Measurements from ENCODE around the gene TBC1D24. TPM values are rescaled to one million over a fixed set of nuclear protein-coding genes. Genes with fewer than 3 reads are reported as not detected.
"Not testable (repeated sequence)": the region's sequence is repeated elsewhere in the genome, so short reads cannot be mapped to it uniquely, and the experiment has no call there.

Gene TBC1D24
- polyA plus RNA-seq, 12 donors, result 9.8 to 31.6 (median 19.9) TPM; not detected in 1

DNA sequence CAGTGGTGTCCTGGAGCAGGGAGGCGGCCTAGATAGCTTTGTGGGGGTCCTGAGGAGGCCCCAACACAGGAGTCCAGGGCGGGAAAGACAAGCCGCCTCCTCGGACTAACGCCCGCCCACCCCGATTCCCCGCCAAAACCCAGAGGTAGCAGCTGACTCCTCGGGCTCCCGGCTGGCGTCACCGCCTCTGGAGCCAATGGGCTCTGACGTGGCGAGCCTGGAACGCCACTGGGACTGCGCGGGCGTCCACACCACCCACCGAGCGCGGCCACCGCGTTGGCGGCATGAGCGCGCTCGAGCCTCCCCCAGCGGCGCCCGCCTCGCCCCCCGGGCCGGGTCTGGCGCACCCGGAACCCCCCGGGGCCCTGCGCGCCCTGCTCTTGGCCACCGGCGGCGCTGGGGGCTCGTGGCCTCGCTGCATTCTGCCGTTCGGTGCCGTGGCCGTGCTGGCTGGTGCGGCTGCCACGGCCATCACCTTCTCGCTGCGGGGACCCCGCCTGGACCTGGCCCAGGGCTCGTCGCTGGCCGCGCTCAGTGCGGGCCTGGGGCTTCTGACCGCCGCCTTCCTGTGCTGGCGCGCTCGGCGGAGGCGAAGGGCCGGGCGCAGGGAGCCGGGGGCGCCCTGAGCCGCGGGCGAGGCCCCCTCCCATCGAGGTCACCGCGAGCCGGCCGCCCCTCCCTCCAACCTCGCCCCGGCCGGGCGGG is 7.2 kb upstream of the TBC1D24 start:
- DNase-seq, result peak; percentile 87

DNA sequence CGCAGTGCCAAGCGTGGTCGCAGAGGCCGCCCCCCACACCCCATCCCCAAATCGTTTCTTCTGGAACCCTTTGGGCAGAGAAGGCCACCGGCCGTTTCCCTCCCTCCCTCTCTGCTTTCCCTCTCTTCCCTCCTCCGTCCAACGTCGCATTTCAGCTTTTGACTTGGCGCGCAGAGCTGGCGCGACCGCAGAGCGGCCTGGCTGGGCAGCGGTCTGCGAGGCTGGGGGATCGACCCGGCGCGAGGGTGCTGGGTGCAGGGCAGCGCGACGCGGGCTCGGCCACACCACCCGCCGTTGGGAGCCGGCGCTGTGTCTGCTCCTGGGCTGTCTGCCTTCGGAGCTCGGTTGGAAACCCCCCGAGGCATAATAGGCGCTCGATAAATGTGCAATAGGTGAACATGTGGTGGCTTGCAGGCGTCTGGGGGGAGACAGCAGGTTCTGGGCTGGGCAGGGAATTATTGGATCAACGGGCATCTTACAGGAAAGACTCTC is 6.6 kb upstream of the TBC1D24 start:
- DNase-seq, result peak; percentile 55

DNA sequence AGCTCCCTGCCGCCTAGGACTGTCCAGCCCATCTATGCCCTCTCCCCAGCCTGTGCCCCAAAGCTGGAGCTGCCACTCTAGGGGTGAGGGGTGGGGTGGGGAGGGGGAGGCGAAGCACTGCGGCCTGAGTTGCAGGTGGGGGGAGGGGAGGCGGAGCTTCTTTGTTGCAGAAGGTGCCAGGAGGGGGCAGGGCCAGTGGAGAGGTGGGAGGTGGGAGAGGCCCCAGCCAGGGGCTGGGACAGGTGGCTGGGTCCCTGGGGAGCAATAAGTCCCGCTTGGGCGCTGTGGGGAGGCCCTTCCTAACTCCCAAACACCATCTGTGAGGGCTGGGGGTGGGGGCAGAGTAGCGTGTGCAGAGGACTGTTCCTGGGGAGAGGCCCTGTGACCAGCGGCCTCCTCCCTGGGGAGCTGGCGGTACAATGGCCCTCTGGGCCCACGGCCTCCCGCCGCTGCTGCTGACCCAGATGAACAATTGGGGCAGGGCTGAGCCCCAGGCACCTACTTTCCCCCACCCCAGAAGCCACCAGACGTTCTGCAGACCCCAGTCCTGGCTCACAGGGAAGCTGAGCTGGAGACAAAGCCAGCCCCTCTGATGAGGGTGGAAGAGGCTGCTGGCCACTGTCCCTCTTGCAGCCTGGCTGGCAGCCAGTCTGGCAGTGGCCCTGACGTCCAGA is 6.1 kb upstream of the TBC1D24 start:
- no peak for DNase-seq

DNA sequence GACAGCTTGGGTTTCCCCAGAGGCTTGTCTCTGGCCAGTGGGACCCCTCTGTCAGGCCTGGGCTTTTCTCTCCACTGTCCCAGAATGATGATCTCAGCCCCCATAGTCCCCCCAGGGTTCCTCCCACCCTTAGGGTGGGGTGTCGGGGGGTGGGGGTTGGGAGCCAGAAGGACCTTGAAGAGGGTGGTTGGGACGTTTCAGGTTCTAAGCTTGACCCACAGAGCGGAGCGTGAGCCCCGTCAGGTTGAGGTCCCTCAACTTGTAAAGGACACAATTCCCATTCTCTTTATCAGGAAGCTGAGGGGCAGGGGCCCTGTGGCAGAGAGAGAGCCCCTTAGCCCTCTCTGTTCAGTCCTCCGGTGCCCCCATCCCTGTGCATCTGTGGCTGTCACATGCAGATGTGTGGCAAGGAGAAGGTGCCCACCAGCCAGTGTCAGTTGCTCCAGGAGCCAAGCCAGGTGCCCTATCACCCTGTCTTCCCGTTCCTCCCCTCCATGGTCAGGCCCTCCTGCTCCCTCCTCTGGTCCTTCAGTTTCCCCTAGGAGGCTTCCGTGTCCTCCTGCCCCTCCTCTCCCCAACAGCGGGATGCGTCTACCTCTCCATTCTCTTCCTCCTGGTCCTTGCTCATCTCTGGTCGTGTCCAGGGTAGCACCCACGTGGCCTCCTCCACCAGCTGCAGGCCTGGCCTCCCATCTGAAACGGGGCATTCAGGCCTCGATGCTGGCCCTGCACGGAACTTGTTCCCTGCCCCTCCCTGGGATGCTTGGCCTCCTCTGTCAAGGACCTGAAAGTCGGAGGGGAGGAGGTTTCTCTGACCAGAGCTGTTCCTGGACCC is 5.3 kb upstream of the TBC1D24 start:
- DNase-seq, result no peak

DNA sequence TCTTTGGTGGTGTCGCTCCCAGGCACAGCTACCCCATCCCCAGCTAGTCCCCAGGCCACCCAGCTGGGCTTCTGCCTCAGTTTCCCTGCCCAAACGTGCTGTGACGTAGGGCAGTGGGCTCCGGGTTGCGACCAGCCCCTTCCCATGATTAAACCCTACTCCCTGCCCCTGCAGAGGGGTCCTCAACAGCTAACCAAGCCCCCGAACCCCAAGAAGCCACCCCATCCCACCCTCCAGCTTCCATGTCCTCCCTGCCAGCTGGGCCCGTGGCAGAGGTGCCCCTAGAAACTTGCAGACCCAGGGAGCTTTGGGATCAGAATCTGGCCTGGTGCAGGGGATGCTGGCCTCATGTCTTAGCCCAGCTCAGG is 4.7 kb upstream of the TBC1D24 start:
- no peak for DNase-seq

DNA sequence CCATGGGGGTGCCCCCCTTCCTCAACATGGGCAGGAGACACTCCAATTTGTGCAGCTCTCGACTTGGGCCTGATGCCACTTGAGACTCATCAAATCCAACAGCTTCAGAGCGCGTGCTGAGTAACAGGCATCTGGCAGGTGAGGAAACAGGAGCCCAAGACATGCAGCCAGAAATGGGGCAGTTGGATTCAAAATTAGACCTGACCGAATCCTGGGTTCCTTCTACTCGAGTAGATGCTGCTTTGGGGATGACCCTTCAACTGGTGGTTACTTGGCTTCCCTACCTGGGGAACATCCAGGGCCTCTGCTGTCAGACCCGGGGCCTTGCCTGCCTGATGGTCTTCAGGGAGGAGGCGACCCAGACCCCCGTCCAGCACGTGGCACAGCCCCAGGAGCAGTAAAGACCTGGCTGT is 4.3 kb upstream of the TBC1D24 start:
- no peak for DNase-seq

DNA sequence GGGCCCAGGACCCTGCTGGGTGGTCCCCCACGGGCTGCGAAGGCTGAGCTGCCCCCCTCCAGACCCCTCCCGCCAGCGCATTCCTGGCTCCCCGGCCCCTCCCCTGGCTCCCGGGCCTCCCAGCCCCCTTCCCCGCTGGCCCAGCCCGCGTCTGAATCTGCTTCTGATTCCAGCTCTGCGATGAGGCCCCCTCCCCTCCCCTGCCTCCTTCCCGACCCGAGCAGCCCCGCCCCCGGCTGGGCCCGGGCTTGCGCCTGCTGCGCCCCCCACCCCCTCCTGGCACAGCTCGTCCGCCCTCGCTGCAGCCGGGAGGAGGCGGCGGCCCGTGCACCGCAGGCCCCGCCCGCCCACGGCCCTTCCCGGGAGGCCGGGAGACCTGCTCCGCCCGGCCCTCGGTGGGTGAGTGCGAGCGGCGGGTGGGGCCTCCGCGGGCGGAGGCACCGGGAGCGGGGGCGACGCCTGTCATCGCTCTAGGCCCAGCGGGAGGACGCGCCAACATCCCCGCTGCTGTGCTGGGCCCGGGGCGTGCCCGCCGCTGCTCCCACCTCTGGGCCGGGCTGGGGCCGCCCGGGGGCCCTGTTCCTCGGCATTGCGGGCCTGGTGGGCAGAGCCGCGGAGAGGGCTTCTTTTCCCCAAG is 3.8 kb upstream of the TBC1D24 start, which contains the start of gene NTN3:
Gene NTN3, plus strand, starts transcription at position 282 of the 637 bp plus-strand sequence. CDS start 405 bp downstream, outside the sequence.
- peak; percentile 65 for DNase-seq

DNA sequence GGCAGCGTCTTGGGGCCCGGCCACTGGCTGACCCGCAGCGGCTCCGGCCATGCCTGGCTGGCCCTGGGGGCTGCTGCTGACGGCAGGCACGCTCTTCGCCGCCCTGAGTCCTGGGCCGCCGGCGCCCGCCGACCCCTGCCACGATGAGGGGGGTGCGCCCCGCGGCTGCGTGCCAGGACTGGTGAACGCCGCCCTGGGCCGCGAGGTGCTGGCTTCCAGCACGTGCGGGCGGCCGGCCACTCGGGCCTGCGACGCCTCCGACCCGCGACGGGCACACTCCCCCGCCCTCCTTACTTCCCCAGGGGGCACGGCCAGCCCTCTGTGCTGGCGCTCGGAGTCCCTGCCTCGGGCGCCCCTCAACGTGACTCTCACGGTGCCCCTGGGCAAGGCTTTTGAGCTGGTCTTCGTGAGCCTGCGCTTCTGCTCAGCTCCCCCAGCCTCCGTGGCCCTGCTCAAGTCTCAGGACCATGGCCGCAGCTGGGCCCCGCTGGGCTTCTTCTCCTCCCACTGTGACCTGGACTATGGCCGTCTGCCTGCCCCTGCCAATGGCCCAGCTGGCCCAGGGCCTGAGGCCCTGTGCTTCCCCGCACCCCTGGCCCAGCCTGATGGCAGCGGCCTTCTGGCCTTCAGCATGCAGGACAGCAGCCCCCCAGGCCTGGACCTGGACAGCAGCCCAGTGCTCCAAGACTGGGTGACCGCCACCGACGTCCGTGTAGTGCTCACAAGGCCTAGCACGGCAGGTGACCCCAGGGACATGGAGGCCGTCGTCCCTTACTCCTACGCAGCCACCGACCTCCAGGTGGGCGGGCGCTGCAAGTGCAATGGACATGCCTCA is 3.1 kb upstream of the TBC1D24 start:
- DNase-seq, result no peak

DNA sequence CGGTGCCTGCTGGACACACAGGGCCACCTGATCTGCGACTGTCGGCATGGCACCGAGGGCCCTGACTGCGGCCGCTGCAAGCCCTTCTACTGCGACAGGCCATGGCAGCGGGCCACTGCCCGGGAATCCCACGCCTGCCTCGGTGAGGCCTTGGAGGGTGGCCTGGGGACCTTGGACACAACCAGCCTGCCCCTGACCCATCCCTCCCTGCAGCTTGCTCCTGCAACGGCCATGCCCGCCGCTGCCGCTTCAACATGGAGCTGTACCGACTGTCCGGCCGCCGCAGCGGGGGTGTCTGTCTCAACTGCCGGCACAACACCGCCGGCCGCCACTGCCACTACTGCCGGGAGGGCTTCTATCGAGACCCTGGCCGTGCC is 2.5 kb upstream of the TBC1D24 start:
- no peak for DNase-seq

DNA sequence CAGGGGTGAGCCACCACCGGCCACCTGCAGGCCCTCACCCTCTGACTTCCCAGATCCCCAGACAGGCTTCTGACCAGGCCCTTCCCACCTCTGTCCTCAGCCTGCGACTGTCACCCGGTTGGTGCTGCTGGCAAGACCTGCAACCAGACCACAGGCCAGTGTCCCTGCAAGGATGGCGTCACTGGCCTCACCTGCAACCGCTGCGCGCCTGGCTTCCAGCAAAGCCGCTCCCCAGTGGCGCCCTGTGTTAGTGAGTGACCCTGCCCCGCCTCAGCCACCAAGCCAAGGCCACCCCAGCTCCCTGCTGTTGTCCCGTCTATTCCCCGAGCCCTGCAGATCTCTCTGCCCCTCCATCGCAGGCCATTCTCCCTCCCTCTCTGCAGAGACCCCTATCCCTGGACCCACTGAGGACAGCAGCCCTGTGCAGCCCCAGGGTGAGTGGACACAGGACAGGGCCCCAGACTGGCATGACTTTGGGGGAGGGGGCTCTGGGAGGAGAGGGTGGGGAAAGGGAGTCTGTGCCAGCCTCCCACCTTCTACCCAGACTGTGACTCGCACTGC is 2.0 kb upstream of the TBC1D24 start:
- no peak for DNase-seq

DNA sequence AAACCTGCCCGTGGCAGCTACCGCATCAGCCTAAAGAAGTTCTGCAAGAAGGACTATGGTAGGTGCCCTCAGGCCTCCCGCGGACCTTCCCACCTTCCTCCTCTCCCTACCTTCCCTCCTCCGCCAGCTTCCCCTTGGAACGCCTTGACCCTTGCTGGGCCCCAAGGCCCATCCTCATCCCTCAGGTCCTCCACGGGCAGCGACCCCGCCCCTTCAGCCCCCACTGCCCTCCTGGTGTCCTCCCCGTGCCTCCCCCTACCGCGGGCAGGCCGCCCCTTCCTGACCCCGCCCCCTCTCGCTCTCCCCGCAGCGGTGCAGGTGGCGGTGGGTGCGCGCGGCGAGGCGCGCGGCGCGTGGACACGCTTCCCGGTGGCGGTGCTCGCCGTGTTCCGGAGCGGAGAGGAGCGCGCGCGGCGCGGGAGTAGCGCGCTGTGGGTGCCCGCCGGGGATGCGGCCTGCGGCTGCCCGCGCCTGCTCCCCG is 1.4 kb upstream of the TBC1D24 start:
- DNase-seq, result no peak

DNA sequence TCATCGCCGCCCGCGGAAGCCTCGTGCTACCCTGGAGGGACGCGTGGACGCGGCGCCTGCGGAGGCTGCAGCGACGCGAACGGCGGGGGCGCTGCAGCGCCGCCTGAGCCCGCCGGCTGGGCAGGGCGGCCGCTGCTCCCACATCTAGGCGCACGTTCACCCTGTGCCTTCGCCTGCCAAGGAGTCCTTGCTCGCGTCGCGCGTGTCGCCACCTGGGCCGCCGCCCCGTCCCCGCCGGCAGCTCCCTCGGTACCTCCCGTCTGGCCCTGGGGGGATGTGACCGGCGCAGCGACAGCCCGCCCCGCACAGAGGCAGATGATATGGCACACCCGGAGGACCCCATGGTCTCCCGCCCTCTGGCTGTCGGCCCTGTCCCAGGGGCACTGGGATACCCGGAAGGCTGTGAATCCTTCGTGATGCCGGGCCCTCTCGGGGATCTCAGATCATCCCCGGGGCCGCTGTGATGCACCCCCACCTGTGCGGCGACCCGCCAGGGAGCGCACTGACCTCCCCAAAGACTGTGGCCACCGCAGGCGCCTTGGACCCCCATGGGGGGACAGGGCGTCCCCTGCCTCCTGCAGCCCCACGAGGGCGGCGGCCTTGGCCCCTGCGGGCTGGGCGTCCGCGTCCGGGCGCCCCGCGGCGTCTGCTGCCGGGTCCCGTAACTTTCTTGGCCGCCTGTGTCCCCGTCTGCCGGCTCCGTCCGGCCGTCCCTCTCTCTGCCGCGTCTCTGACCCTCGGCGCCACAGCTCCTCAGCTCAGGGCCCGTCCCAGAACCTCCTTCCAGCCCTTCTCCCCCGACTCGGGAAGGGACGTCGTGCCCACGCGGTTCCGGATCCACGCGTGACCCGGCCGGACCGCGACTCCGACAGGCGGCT is 689 bp upstream of the TBC1D24 start:
- DNase-seq, result no peak

DNA sequence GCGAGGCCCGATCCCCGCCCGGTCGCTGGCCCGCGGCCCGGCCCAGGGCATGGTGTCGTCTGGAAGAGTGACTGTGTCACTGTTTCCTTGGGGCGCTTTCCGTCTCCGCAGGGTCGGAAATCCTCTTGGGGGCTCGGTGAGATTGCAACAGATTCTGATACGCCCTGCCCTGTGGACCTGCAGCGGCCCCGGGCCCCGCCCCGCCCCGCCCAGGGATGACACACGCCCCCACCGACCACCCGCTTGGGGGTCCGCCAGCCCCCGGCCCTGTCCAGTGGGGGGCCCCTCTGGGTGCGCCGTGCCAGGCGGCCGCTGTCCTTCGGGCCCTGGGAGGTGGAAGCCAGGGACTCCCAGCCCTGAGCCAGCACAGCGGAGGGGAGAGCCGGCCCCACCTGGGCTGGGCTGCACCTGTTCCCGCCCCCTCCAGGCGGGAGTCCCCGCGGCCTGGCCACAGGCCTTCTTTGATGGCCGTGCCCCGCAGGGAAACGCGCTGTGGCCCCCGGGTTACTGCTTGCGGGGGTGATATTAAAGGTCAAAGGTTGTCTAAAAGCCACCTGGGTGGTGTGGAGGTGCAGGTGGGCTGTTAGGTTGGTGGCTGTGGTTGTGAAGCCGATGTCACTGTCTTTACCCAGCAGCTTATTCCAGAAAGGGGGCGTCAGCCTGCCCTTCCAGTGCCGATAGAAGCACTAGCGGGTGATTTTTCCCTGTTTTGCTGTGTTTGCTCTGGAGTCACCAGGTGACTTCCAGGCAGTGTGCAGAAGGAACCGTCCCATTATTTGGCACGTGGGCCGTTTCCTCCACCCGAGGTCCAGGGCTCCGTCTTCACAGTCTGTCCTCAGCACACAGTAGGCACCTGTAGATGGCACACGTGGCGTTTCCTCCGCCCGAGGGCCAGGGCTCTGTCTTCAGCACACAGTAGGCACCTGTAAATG is 752 bp downstream of the TBC1D24 start:
- no peak for DNase-seq

DNA sequence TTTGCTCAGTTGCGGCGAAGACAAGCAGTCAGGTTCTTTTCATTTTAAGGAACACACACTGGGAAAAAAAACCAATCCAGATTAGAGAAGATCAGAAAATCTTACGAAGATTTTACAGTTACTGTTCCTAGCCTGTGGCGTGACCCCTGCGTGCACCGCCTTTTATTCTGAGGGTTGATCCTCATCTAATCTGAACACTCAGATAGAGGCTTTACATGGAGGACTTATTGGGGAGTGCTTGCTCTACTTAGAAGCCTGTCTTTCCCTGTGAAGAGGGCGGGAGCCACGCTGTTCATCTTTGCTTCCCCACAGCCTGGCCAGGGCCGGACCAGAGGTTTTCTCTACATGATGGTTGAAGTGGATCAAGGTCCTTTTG is 1.4 kb downstream of the TBC1D24 start:
- DNase-seq, result no peak

DNA sequence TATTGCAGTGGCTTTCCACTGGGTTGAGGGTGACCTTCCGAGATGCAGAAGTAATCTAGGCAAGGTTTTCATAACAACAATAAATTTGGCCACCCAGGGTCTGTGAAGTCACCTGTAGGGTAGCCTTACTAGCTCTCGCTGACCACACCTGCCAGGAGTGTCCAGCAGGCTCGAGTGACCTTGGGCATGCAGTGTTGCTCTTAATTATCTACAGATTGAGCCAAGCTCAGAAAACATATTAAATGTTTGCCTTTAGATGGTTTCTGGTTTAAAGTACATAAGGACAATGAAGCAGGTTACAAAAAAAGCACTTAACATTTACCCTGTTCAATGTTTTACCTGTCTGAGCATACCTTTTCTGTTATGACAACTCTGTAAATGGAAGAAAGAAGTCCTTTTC is 1.8 kb downstream of the TBC1D24 start:
- no peak for DNase-seq

DNA sequence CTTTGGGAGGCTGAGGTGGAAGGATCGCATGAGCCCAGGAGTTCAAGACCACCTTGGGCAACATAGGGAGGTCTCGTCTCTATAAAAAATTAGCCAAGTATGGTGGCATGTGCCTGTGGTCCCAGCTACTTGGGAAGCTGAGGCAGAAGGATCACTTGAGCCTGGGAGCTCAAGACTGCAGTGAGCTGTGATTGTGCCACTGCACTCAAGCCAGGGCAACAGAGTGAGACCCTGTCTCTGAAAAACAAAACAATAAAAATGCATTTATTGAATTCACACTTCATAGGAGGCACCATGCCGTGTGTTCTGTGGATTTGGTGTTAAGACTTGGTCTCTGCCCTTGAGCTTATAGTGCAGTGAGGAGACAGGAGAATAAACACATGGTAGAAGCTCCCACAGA is 2.4 kb downstream of the TBC1D24 start:
- DNase-seq, result no peak

DNA sequence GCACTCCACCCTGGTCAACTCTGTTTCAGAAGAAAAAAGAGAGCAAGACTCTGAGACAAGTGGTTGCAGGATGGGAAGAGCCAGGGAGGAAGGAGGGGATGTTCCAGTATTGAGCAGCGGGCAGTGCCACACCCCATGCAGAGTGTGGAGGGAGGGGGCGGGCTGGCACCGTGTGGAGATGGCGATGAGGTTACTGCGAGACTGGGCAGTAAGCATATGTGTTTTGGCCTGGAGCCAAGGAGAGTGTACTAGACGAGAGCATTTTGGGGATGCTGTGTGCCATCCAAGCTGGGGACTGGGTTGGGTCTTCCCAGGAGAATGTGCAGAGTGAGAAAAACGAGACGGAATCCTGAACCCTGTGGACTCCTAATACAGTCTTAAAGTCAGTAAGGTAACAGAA is 3.4 kb downstream of the TBC1D24 start:
- DNase-seq, result no peak

DNA sequence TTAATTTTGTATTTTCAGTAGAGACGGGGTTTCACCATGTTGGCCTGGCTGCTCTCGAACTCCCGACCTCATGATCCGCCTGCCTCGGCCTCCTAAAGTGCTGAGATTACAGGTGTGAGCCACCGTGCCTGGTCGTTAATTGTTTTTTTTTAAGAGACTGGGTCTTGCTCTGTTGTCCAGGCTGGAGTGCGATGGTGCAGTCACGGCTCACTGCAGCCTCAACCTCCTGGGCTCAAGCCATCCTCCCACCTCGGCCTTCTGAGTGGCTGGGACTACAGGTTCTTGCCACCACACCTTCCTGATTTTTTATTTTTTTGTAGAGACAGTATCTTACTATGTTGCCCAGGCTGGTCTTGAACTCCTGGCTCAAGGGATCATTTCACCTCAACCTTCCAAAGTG is 5.1 kb downstream of the TBC1D24 start:
- DNase-seq, result not testable (repeated sequence)

Measured in muscle of arm (tissue), 12 donors.